Esophagus muscularis mucosa (tissue), 4 donors: Measurements from ENCODE around the gene ELOVL2. TPM values are rescaled to one million over a fixed set of nuclear protein-coding genes. Genes with fewer than 3 reads are reported as not detected.

Experiments used
- DNase-seq: peaks from one replicate; pipeline ENCODE4 v3.0.0-alpha.2; 2017; ENCODE audit errors: extremely low spot score
- H3K27ac ChIP-seq, 4 donors: fragments of 200-600 bp; sonication (generic); replicated peaks in 1 of 4; 1 replicate in 3 of 4; 2 replicates in 1 of 4; pipeline ENCODE4 v1.5.1; 2016 to 2019; ENCODE audit warnings: mild to moderate bottlenecking in 1 of 4
- H3K27me3 ChIP-seq, 4 donors: fragments of 200-600 bp; sonication (generic); one replicate each; pipeline versions ENCODE4 v1.5.1 to v1.6.0; 2016 to 2019
- H3K36me3 ChIP-seq, 4 donors: fragments of 200-600 bp; sonication (generic); one replicate each; pipeline ENCODE4 v1.5.1; 2016 to 2019
- H3K4me1 ChIP-seq, 4 donors: fragments of 200-600 bp; sonication (generic); one replicate each; pipeline ENCODE4 v1.5.1; 2016 to 2019
- H3K4me3 ChIP-seq, 4 donors: fragments of 200-600 bp; sonication (generic); 1 replicate in 2 of 4; 2 replicates in 2 of 4; pipeline ENCODE4 v1.5.1; 2016 to 2019; ENCODE audit warnings: mild to moderate bottlenecking in 4 of 4, moderate library complexity in 1 of 4
- H3K9me3 ChIP-seq, 4 donors: fragments of 200-600 bp; sonication (generic); 1 replicate in 3 of 4; 2 replicates in 1 of 4; pipeline ENCODE4 v1.5.1; 2016 to 2019
- CTCF ChIP-seq, 3 experiments: fragments of 200-600 bp in 2 of 3; fragments of 450-650 bp in 1 of 3; sonication (generic) in 2 of 3; IDR thresholded peaks; one replicate each; pipeline ENCODE4 v1.5.1; 2017 to 2019; ENCODE audit warnings: antibody characterized with exemption in 3 of 3, mild to moderate bottlenecking in 2 of 3, moderate library complexity in 1 of 3
- EP300 ChIP-seq: sonication (generic); formaldehyde crosslinking; IDR thresholded peaks from one replicate; pipeline ENCODE4 v1.6.1; 2017; ENCODE audit warnings: antibody characterized with exemption
- POLR2A ChIP-seq: fragments of 450-650 bp; IDR thresholded peaks from one replicate; pipeline ENCODE4 v1.6.1; 2017; ENCODE audit warnings: antibody characterized with exemption, moderate library complexity, mild to moderate bottlenecking, low read depth
- POLR2AphosphoS5 ChIP-seq, 2 donors: sonication (generic); formaldehyde crosslinking; IDR thresholded peaks; one replicate each; pipeline ENCODE4 v1.6.1; 2017; ENCODE audit warnings: antibody characterized with exemption in 2 of 2
- WGBS: methylation state at CpG from one replicate; pipeline ENCODE4 v1.1.5; 2018; 5-methylcytosine and 5-hydroxymethylcytosine counted together
- intact Hi-C: fragments of 100-400 bp; cut with DNase I; formaldehyde crosslinking; loops from one replicate; pipeline ENCODE4 v1.15.1; 2023
- total RNA-seq, 4 donors: library from RNA; depleted of rRNA; stranded (reverse); fragments of >200 nt; gene quantifications; one replicate each; pipeline versions ENCODE4 v1.1.0 to v1.2.1, GENCODE V29; 2016

Gene ELOVL2
- total RNA-seq, 4 donors from 2014 or later = 0.26 to 0.57 (median 0.46) TPM

- no peaks in the 10 kb centered on the region for H3K36me3 ChIP-seq
- H3K4me1 ChIP-seq = peaks cover 0 to 5% (median 0%) of the 10 kb centered on the region in 4 donors
- DNase-seq = no peak
- no peaks in the 10 kb centered on the region for H3K27me3 ChIP-seq
- H3K4me3 ChIP-seq = no peak overlapping the region
- TF ChIP-seq CTCF (IDR thresholded peaks at IDR 0.05) (no peak), POLR2AphosphoS5 (IDR thresholded peaks at IDR 0.05) (no peak), EP300 (no peak), POLR2A (no peak)
- H3K27ac ChIP-seq = no peak overlapping the region
- 94% methylated on average over 11 of the region's 11 CpGs for WGBS
- no peaks in the 10 kb centered on the region for H3K9me3 ChIP-seq
- intact Hi-C loops = no loop called here
Measured at GRCh38 chr6:11028959-11029358, 15.1 kb downstream of the ELOVL2 start.

GRCh38 chr6:11027565-11028110 is 16.5 kb downstream of the ELOVL2 start:
- H3K36me3 ChIP-seq = no peaks in the 10 kb centered on the region
- 89% methylated on average over 4 of the region's 4 CpGs for WGBS
- no peak overlapping the region for H3K27ac ChIP-seq
- no peaks in the 10 kb centered on the region for H3K27me3 ChIP-seq
- DNase-seq = no peak
- intact Hi-C loops = no loop called here
- no peak overlapping the region for H3K4me3 ChIP-seq
- no peaks in the 10 kb centered on the region for H3K9me3 ChIP-seq
- TF ChIP-seq POLR2AphosphoS5 (IDR thresholded peaks at IDR 0.05) (no peak), EP300 (no peak), CTCF (IDR thresholded peaks at IDR 0.05) (no peak), POLR2A (no peak)
- peaks cover 0 to 9% (median 4%) of the 10 kb centered on the region in 4 donors for H3K4me1 ChIP-seq

GRCh38 chr6:11025921-11026635 is 18.0 kb downstream of the ELOVL2 start:
- H3K4me1 ChIP-seq = peaks cover 0 to 18% (median 10%) of the 10 kb centered on the region in 4 donors
- H3K36me3 ChIP-seq = no peaks in the 10 kb centered on the region
- H3K27me3 ChIP-seq = no peaks in the 10 kb centered on the region
- no peaks in the 10 kb centered on the region for H3K9me3 ChIP-seq
- 70% methylated on average over 10 of the region's 10 CpGs for WGBS
- no peak for DNase-seq
- H3K27ac ChIP-seq = no peak overlapping the region
- intact Hi-C loops = no loop called here
- no peak overlapping the region for H3K4me3 ChIP-seq
- TF ChIP-seq EP300 (no peak), CTCF (IDR thresholded peaks at IDR 0.05) (no peak), POLR2A (no peak), POLR2AphosphoS5 (IDR thresholded peaks at IDR 0.05) (no peak)

- H3K9me3 ChIP-seq = no peaks in the 10 kb centered on the region
- peaks cover 0 to 18% (median 10%) of the 10 kb centered on the region in 4 donors for H3K4me1 ChIP-seq
- TF ChIP-seq CTCF (IDR thresholded peaks at IDR 0.05) = no peak
- 92% methylated on average over 3 of the region's 3 CpGs for WGBS
- DNase-seq = no peak
- H3K27me3 ChIP-seq = no peaks in the 10 kb centered on the region
- no peak overlapping the region for H3K27ac ChIP-seq
- no peak overlapping the region for H3K4me3 ChIP-seq
- intact Hi-C loops = no loop called here
- H3K36me3 ChIP-seq = no peaks in the 10 kb centered on the region
Measured at GRCh38 chr6:11025130-11025529, 19.0 kb downstream of the ELOVL2 start.

GRCh38 chr6:11023032-11023431 is 21.1 kb downstream of the ELOVL2 start:
- no peaks in the 10 kb centered on the region for H3K27me3 ChIP-seq
- H3K27ac ChIP-seq = no peak overlapping the region
- no peak for DNase-seq
- H3K4me1 ChIP-seq = peaks cover 0 to 18% (median 10%) of the 10 kb centered on the region in 4 donors
- TF ChIP-seq POLR2AphosphoS5 (IDR thresholded peaks at IDR 0.05) = no peak
- no peak for TF ChIP-seq CTCF (IDR thresholded peaks at IDR 0.05)
- no peak for TF ChIP-seq POLR2A
- TF ChIP-seq EP300 = no peak
- intact Hi-C loops = no loop called here
- no peaks in the 10 kb centered on the region for H3K36me3 ChIP-seq
- H3K9me3 ChIP-seq = no peaks in the 10 kb centered on the region
- H3K4me3 ChIP-seq = no peak overlapping the region
